Sigmoid colon (tissue), 7 donors: Measurements from ENCODE around the gene CEP162. TPM values are rescaled to one million over a fixed set of nuclear protein-coding genes. Genes with fewer than 3 reads are reported as not detected.

Experiments used
- DNase-seq: peaks from one replicate; pipeline ENCODE4 v3.0.0-alpha.2; 2019
- H3K27ac ChIP-seq, 4 donors: fragments of 200-600 bp; sonication (generic); one replicate each; pipeline ENCODE4 v1.5.1; 2016 to 2019; ENCODE audit warnings: mild to moderate bottlenecking in 1 of 4
- H3K27me3 ChIP-seq, 3 donors: fragments of 200-600 bp; sonication (generic); one replicate each; pipeline ENCODE4 v1.5.1; 2019; ENCODE audit warnings: mild to moderate bottlenecking in 1 of 3
- H3K36me3 ChIP-seq, 4 donors: fragments of 200-600 bp; sonication (generic); one replicate each; pipeline ENCODE4 v1.5.1; 2016 to 2019
- H3K4me1 ChIP-seq, 4 donors: fragments of 200-600 bp; sonication (generic); one replicate each; pipeline ENCODE4 v1.5.1; 2017 to 2019
- H3K4me3 ChIP-seq, 4 donors: fragments of 200-600 bp; sonication (generic); one replicate each; pipeline ENCODE4 v1.5.1; 2017 to 2019; ENCODE audit warnings: mild to moderate bottlenecking in 2 of 4, moderate library complexity in 1 of 4
- H3K9me3 ChIP-seq, 4 donors: fragments of 200-600 bp in 3 of 4; sonication (generic) in 3 of 4; one replicate each; pipeline versions ENCODE4 v1.5.1 to v1.6.1; 2013 to 2019
- EP300 ChIP-seq, 4 donors: sonication (generic); formaldehyde crosslinking; IDR thresholded peaks; one replicate each; pipeline ENCODE4 v1.6.1; 2017; ENCODE audit warnings: antibody characterized with exemption in 4 of 4
- POLR2A ChIP-seq, 2 donors: fragments of 450-650 bp; IDR thresholded peaks; one replicate each; pipeline ENCODE4 v1.6.1; 2016; ENCODE audit warnings: antibody characterized with exemption in 2 of 2, mild to moderate bottlenecking in 2 of 2, moderate library complexity in 2 of 2
- POLR2AphosphoS5 ChIP-seq, 4 donors: sonication (generic); formaldehyde crosslinking; IDR thresholded peaks; one replicate each; pipeline ENCODE4 v1.6.1; 2017; ENCODE audit warnings: antibody characterized with exemption in 4 of 4
- WGBS, 2 donors: extraction: QIAGEN DNeasy Blood & Tissue Kit; methylation state at CpG; one replicate each; pipeline ENCODE4 v1.1.7; 2013; 5-methylcytosine and 5-hydroxymethylcytosine counted together
- intact Hi-C: fragments of 100-400 bp; cut with DNase I; formaldehyde crosslinking; loops from one replicate; pipeline ENCODE4 v1.15.1; 2023
- polyA plus RNA-seq, 3 donors: library from polyadenylated mRNA; stranded (reverse); fragments of 200-250 nt; gene quantifications; one replicate each; pipeline ENCODE4 v1.2.3, GENCODE V29; 2013
- total RNA-seq, 4 donors: library from RNA; depleted of rRNA; stranded (reverse); fragments of >200 nt; gene quantifications; one replicate each; pipeline ENCODE4 v1.1.0, GENCODE V29; 2016
- TF ChIP-seq, protein P1 (sequence below), 4 experiments: fragments of 450-650 bp in 3 of 4; fragments of 200-600 bp in 1 of 4; IDR thresholded peaks; one replicate each; pipeline ENCODE4 v1.5.1; 2016 to 2019; ENCODE audit warnings: antibody characterized with exemption in 4 of 4, mild to moderate bottlenecking in 3 of 4, moderate library complexity in 2 of 4
- donor health status: healthy with polysubstance abuse.
- donor health status: Bipolar disorder and iron deficiency.
- donor health status: healthy.

CEP162 gene
- total and polyA plus RNA-seq, 7 donors = 1.8 to 18.6 (median 12.4) TPM

DNA sequence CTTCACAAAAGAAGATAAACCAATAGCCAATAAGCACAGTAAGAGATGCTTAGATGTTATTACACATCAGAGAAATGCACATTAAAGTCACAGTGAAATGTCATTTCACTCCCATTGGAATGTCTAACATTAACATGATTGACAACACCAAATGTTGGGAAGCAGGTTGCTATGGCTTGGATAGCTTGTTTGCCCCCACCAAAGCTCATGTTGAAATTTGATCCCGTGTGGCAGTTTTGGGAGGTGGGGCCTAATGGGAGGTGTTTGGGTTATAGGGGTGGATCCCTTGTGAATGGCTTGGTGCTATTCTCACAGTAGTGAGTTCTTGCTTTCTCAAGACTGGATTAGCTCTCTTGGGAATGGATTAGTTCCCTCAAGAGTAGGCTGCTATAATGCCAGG, 149.1 kb downstream of the CEP162 start:
- TF ChIP-seq EP300 (IDR thresholded peaks at IDR 0.05) = no peak
- TF ChIP-seq POLR2A (IDR thresholded peaks at IDR 0.05) = no peak
- no peak for TF ChIP-seq POLR2AphosphoS5 (IDR thresholded peaks at IDR 0.05)
- TF ChIP-seq, protein P1, sequence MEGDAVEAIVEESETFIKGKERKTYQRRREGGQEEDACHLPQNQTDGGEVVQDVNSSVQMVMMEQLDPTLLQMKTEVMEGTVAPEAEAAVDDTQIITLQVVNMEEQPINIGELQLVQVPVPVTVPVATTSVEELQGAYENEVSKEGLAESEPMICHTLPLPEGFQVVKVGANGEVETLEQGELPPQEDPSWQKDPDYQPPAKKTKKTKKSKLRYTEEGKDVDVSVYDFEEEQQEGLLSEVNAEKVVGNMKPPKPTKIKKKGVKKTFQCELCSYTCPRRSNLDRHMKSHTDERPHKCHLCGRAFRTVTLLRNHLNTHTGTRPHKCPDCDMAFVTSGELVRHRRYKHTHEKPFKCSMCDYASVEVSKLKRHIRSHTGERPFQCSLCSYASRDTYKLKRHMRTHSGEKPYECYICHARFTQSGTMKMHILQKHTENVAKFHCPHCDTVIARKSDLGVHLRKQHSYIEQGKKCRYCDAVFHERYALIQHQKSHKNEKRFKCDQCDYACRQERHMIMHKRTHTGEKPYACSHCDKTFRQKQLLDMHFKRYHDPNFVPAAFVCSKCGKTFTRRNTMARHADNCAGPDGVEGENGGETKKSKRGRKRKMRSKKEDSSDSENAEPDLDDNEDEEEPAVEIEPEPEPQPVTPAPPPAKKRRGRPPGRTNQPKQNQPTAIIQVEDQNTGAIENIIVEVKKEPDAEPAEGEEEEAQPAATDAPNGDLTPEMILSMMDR (IDR thresholded peaks at IDR 0.05) = no peak
- no peaks in the 10 kb centered on the region for H3K9me3 ChIP-seq
- intact Hi-C loops = no loop called here
- WGBS, 2 donors = 40 to 44% methylated on average over 1 of the region's 1 CpG
- DNase-seq = no peak
- H3K4me3 ChIP-seq = no peak overlapping the region
- no peaks in the 10 kb centered on the region for H3K36me3 ChIP-seq
- H3K4me1 ChIP-seq = no peaks in the 10 kb centered on the region
- no peak overlapping the region for H3K27ac ChIP-seq
- no peaks in the 10 kb centered on the region for H3K27me3 ChIP-seq

DNA sequence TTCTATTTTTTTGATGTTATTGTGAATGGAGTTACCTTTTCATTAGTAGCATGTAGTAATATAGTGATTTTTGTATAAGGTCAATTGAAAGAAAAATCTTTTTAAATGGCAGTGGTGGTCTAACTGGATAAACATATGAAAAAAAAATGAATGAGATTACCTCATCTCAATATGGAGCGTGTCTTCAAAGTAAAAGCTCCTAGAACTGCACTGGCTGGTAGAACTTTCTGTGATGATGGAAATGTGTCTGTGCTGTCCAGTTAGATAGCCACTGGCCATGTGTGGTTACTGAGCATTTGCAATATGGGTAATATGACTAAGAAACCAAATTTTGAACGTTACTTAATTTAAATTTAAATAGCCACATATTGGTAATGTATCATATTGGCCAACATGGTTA, 149.8 kb downstream of the CEP162 start:
- no peak overlapping the region for H3K27ac ChIP-seq
- intact Hi-C loops = no loop called here
- TF ChIP-seq EP300 (IDR thresholded peaks at IDR 0.05) (no peak), POLR2AphosphoS5 (IDR thresholded peaks at IDR 0.05) (no peak), POLR2A (IDR thresholded peaks at IDR 0.05) (no peak)
- TF ChIP-seq, protein P1 (IDR thresholded peaks at IDR 0.05) = no peak

DNA sequence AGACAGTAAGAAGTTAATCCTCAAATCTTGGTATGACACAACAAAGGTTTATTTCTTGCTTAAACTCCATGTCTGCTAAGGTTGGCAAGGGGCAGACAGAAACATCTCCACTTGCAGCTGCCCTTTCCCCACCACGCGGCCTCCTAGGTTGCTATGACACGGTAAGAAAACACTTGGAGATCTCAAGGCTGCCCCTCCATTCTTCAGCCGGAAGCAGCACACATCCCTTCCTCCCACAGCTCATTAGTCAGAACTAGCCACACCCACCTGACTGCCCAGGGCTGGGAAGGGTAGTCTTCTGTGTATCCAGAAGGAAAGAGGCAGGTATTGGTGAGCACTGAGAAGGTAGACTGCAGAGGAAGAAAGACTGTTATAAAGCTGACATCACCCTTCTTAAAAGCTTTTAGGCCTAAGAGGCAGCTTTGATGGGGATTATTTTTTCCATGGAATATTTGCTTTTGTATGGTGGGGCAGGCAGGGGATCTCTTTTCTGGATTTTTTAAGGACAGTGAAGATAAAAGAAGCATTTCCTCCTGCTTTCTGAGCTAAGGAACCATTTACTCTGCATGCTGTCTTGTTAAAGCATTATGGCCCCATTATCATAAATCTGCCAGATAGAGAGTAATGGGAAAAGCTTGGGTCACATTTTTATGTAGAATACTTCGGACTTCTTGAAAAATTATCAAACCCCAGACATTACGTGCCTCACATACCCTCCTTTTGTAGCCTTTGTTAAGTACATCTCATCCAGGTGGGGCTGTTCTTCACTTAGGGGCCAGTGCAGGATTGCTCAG, 152.3 kb downstream of the CEP162 start:
- H3K4me1 ChIP-seq = no peaks in the 10 kb centered on the region
- H3K9me3 ChIP-seq = peaks cover 0 to 3% (median 0%) of the 10 kb centered on the region in 4 donors
- intact Hi-C loops = no loop called here
- H3K27ac ChIP-seq = no peak overlapping the region
- no peak for DNase-seq
- 66 to 70% methylated on average over 6 of the region's 6 CpGs for WGBS, 2 donors
- no peaks in the 10 kb centered on the region for H3K27me3 ChIP-seq
- H3K36me3 ChIP-seq = no peaks in the 10 kb centered on the region
- TF ChIP-seq POLR2A (IDR thresholded peaks at IDR 0.05) (no peak), POLR2AphosphoS5 (IDR thresholded peaks at IDR 0.05) (no peak), EP300 (IDR thresholded peaks at IDR 0.05) (no peak)
- TF ChIP-seq, protein P1 (IDR thresholded peaks at IDR 0.05) = no peak
- H3K4me3 ChIP-seq = no peak overlapping the region

More for the DNA sequence above, 149.8 kb downstream of the CEP162 start:
- no peak for DNase-seq
- H3K27me3 ChIP-seq = no peaks in the 10 kb centered on the region
- H3K4me3 ChIP-seq = no peak overlapping the region
- no peaks in the 10 kb centered on the region for H3K36me3 ChIP-seq
- peaks cover 0 to 3% (median 0%) of the 10 kb centered on the region in 4 donors for H3K9me3 ChIP-seq
- 82 to 84% methylated on average over 2 of the region's 2 CpGs for whole genome bisulfite sequencing, 2 donors
- H3K4me1 ChIP-seq = no peaks in the 10 kb centered on the region

Other genes with a start within 250 kb of the CEP162 start
- 1 to 10 TPM in 2 of 4 donors, under 1 TPM in 2; 0.16 to 1.8 (median 1.1) TPM for gene MRAP2, start 193.9 kb downstream of the CEP162 start, total RNA-seq
- gene MRAP2, start 193.9 kb downstream of the CEP162 start, polyA plus RNA-seq = 1 to 10 TPM; 3.5 to 7.4 (median 6.6) TPM